A549 (cell line): ENCODE data around the gene SRGAP3. TPM values are rescaled to one million over a fixed set of nuclear protein-coding genes. Genes with fewer than 3 reads are reported as not detected.

ENCODE experiments used
- ATAC-seq, 2 experiments: fragments of 200-7000 bp in 1 of 2; fragments of >200 bp in 1 of 2; cut with Nextera tagmentation in 1 of 2; cut with Tn5 transposase in 1 of 2; 3 replicates each; pipeline versions ENCODE4 v1.8.0 to v1.9.1; 2018 to 2020; ENCODE audit warnings: mild to moderate bottlenecking in 1 of 2, moderate library complexity in 1 of 2
- CTCF ChIA-PET: fragments of 300-600 bp; sonication (Branson Sonifier 250); formaldehyde crosslinking; extraction: SDS; loops from one replicate; lab custom pipeline; 2021; ENCODE audit warnings: antibody characterized with exemption, inconsistent platforms; lab: Yijun Ruan, JAX
- POLR2A ChIA-PET: fragments of 350-600 bp; formaldehyde crosslinking; extraction: SDS; loops from one replicate; lab custom pipeline; 2021; ENCODE audit warnings: antibody characterized with exemption, inconsistent platforms; lab: Yijun Ruan, JAX
- DNase-seq, 2 experiments: peaks; one replicate each; pipeline versions ENCODE4 v3.0.0 to v3.0.0-alpha.2; 2011 to 2016; ENCODE audit warnings: low read depth in 1 of 2, low spot score in 1 of 2
- FAIRE-seq: peaks from 2 replicates; lab custom pipeline; 2011; peaks lifted over from hg19 to GRCh38; lab: Jason Lieb, UNC
- H3K27ac ChIP-seq, 2 experiments: fragments of >200 bp; sonication (Bioruptor Twin); formaldehyde crosslinking; 3 replicates each; pipeline ENCODE4 v1.5.1; 2016 to 2017
- H3K4me1 ChIP-seq: fragments of >200 bp; sonication (Bioruptor Twin); formaldehyde crosslinking; 3 replicates; pipeline ENCODE4 v1.6.1; 2016
- H3K4me2 ChIP-seq: fragments of >200 bp; sonication (Bioruptor Twin); formaldehyde crosslinking; 3 replicates; pipeline ENCODE4 v1.6.1; 2016
- H3K4me3 ChIP-seq: fragments of >200 bp; sonication (Bioruptor Twin); formaldehyde crosslinking; 3 replicates; pipeline ENCODE4 v1.5.1; 2016
- H3K9me3 ChIP-seq: fragments of >200 bp; sonication (Bioruptor Twin); formaldehyde crosslinking; 3 replicates; pipeline ENCODE4 v1.6.1; 2016
- BHLHE40 ChIP-seq: IDR thresholded peaks from 2 replicates; pipeline ENCODE4 v1.6.1; 2012; ENCODE audit warnings: low read depth, low read length, inconsistent platforms
- CBX8 ChIP-seq: fragments of 200-600 bp; sonication (generic); IDR thresholded peaks from 2 replicates; pipeline ENCODE4 v1.6.1; 2016
- EHMT2 ChIP-seq: fragments of 200-600 bp; sonication (generic); IDR thresholded peaks from 2 replicates; pipeline ENCODE4 v1.6.1; 2016; ENCODE audit warnings: antibody characterized with exemption, low read depth, mild to moderate bottlenecking, moderate library complexity
- EP300 ChIP-seq, 2 experiments: fragments of >200 bp; sonication (Bioruptor Twin); formaldehyde crosslinking; IDR thresholded peaks; 2 replicates in 1 of 2; 3 replicates in 1 of 2; pipeline ENCODE4 v1.6.1; 2016 to 2017
- GATA3 ChIP-seq: IDR thresholded peaks from 2 replicates; pipeline ENCODE4 v1.6.1; 2012; ENCODE audit warnings: borderline replicate concordance
- HDAC2 ChIP-seq: fragments of 200-600 bp; sonication (generic); IDR thresholded peaks from 2 replicates; pipeline ENCODE4 v1.6.1; 2016
- HOXA7 ChIP-seq: fragments of 250-450 bp; sonication (Bioruptor Pico); IDR thresholded peaks from 2 replicates; pipeline ENCODE4 v1.5.0; 2020; ENCODE audit warnings: mild to moderate bottlenecking, moderate library complexity
- JUN ChIP-seq, 2 experiments: fragments of >200 bp; sonication (Bioruptor Twin); formaldehyde crosslinking; IDR thresholded peaks; 2 replicates in 1 of 2; 3 replicates in 1 of 2; pipeline ENCODE4 v1.6.1; 2016 to 2017
- MAZ ChIP-seq: fragments of 150-350 bp; IDR thresholded peaks from 2 replicates; pipeline ENCODE4 v1.6.1; 2014; ENCODE audit warnings: antibody characterized with exemption, low read depth, low read length, borderline replicate concordance
- NPAS2 ChIP-seq: fragments of 250-450 bp; sonication (Bioruptor Pico); IDR thresholded peaks from 2 replicates; pipeline ENCODE4 v1.8.0; 2022; ENCODE audit warnings: mild to moderate bottlenecking, moderate library complexity, borderline replicate concordance
- POLR2A ChIP-seq: IDR thresholded peaks from 2 replicates; pipeline ENCODE4 v1.6.1; 2012; ENCODE audit warnings: mild to moderate bottlenecking, low read length
- RARB ChIP-seq: fragments of 250-450 bp; sonication (Bioruptor Pico); IDR thresholded peaks from 2 replicates; pipeline ENCODE4 v1.8.0; 2021; ENCODE audit warnings: mild to moderate bottlenecking, moderate library complexity
- RFX5 ChIP-seq: fragments of 450-650 bp; IDR thresholded peaks from 2 replicates; pipeline ENCODE4 v1.7.1; 2014; ENCODE audit warnings: antibody characterized with exemption, mild to moderate bottlenecking, moderate library complexity
- RNF2 ChIP-seq: fragments of 200-600 bp; sonication (generic); IDR thresholded peaks from 2 replicates; pipeline ENCODE4 v1.6.1; 2016; ENCODE audit warnings: low read depth, mild to moderate bottlenecking, antibody characterized with exemption, moderate library complexity, borderline replicate concordance
- SMC3 ChIP-seq: fragments of >200 bp; sonication (Bioruptor Twin); formaldehyde crosslinking; IDR thresholded peaks from 3 replicates; pipeline ENCODE4 v1.6.1; 2018; ENCODE audit warnings: inconsistent platforms
- TFCP2L1 ChIP-seq: fragments of 250-450 bp; sonication (Bioruptor Pico); IDR thresholded peaks from 2 replicates; pipeline ENCODE4 v1.5.0; 2021; ENCODE audit warnings: mild to moderate bottlenecking
- ZC3H11A ChIP-seq: fragments of 450-650 bp; IDR thresholded peaks from 2 replicates; pipeline ENCODE4 v1.6.1; 2014; ENCODE audit warnings: antibody characterized with exemption, mild to moderate bottlenecking
- ZFP36 ChIP-seq: fragments of 450-650 bp; IDR thresholded peaks from 2 replicates; pipeline ENCODE4 v1.6.1; 2014; ENCODE audit warnings: borderline replicate concordance; ENCODE audit not compliant: partially characterized antibody
- ZSCAN20 ChIP-seq: fragments of 250-450 bp; sonication (Bioruptor Pico); IDR thresholded peaks from 2 replicates; pipeline ENCODE4 v1.8.0; 2022; ENCODE audit warnings: mild to moderate bottlenecking, moderate library complexity
- WGBS: methylation state at CpG from one replicate; pipeline ENCODE4 v1.1.6; 2017; ENCODE audit errors: missing lambda C conversion rate; 5-methylcytosine and 5-hydroxymethylcytosine counted together
- polyA plus RNA-seq, 4 experiments: library from polyadenylated mRNA; depleted of rRNA in 3 of 4; stranded (reverse); fragments of >200 nt; fragmentation: RNase III in 1 of 4; extraction: RNeasy Plus Mini Kit Qiagen cat#74134 plus additional on column Dnase treatment in 1 of 4; gene quantifications; 2 replicates in 3 of 4; 3 replicates in 1 of 4; pipeline ENCODE4 v1.2.3, GENCODE V29; 2011 to 2017
- TF ChIP-seq, protein P1 (sequence below): fragments of >200 bp; sonication (Bioruptor Twin); formaldehyde crosslinking; IDR thresholded peaks from 3 replicates; pipeline ENCODE4 v1.6.1; 2016
- TF ChIP-seq, protein P2 (sequence below): IDR thresholded peaks from 2 replicates; pipeline ENCODE4 v1.6.1; 2012; ENCODE audit warnings: low read depth, borderline replicate concordance
- TF ChIP-seq, protein P3 (sequence below): fragments of 250-450 bp; sonication (Bioruptor Pico); IDR thresholded peaks from 2 replicates; pipeline ENCODE4 v1.5.0; 2021; ENCODE audit warnings: mild to moderate bottlenecking, moderate library complexity, borderline replicate concordance

The SRGAP3 gene
- polyA plus RNA-seq, 2 of the 4 experiments (the other 2 are of a cell fraction): 1.6 to 2.5 TPM

DNA sequence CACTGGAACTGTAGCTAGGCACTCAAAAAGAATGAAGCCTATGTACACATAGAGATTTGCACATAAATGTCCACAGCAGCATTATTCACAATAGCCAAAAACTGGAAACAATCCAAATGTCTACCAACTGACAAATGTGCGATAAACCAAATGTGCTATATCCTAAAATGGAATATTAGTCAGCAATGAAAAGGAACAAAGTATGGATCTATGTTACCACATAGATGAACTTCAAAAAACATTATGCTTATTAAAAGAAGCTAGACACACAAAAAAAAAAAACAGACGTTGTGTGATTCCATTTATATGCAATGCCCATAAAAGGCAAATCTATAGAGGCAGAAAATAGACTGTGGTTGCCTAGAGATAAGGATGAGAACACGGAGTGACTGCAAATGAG lies 39.7 kb downstream of the SRGAP3 start:
- Histone ChIP-seq H3K27ac (no peak overlapping the region), H3K4me2 (no peak overlapping the region), H3K9me3 (no peaks in the 10 kb centered on the region), H3K4me1 (no peaks in the 10 kb centered on the region), H3K4me3 (no peak overlapping the region)
- no peak for DNase-seq
- POLR2A ChIA-PET: no interaction called here
- TF ChIP-seq JUN (IDR thresholded peaks at IDR 0.05) (no peak), ZFP36 (no peak)
- TF ChIP-seq, protein P1, sequence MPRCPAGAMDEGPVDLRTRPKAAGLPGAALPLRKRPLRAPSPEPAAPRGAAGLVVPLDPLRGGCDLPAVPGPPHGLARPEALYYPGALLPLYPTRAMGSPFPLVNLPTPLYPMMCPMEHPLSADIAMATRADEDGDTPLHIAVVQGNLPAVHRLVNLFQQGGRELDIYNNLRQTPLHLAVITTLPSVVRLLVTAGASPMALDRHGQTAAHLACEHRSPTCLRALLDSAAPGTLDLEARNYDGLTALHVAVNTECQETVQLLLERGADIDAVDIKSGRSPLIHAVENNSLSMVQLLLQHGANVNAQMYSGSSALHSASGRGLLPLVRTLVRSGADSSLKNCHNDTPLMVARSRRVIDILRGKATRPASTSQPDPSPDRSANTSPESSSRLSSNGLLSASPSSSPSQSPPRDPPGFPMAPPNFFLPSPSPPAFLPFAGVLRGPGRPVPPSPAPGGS: no peak
- FAIRE-seq: no peak
- CTCF ChIA-PET: no interaction called here
- WGBS: 45% methylated on average over 3 of the region's 3 CpGs
- no peak for ATAC-seq

DNA sequence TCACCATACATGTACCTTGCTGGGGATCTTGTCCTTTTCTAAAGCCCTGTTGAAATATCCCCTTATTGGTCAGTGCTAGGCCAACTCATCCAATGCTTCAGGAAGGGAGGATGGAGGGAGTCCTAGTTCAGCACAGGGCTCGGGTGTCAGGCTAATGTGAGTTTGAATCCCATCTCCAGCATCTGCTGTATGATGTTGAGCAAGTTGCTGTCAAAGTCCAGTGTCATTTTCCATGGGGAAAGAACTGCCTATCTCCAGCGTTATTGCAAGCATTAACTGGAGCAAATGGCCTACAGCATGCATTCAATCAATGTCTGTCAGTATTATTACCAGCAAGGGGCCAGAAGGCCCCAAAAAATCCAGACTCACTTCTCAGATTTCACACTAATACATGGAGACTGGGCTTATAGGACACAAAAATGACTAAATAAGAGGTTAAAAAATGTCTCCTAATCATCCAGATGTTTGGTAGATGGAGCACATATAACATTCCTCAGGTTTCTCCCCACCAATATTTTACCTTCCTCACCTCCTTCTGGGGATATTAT lies 40.8 kb downstream of the SRGAP3 start:
- Histone ChIP-seq H3K4me3 (no peak overlapping the region), H3K4me1 (no peaks in the 10 kb centered on the region), H3K4me2 (no peak overlapping the region), H3K9me3 (no peaks in the 10 kb centered on the region)
- DNase-seq: no peak
- POLR2A ChIA-PET: no interaction called here
- TF ChIP-seq ZC3H11A (no peak), HOXA7 (no peak), GATA3 (no peak), TFCP2L1 (no peak), EHMT2 (no peak), HDAC2 (no peak), RFX5 (no peak), SMC3 (no peak), MAZ (no peak)
- TF ChIP-seq, protein P2, sequence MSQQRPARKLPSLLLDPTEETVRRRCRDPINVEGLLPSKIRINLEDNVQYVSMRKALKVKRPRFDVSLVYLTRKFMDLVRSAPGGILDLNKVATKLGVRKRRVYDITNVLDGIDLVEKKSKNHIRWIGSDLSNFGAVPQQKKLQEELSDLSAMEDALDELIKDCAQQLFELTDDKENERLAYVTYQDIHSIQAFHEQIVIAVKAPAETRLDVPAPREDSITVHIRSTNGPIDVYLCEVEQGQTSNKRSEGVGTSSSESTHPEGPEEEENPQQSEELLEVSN: no peak
- TF ChIP-seq, all 56 proteins: peak for 0
- ATAC-seq (no peak), FAIRE-seq (no peak)
- no peak overlapping the region for H3K27ac ChIP-seq
- CTCF ChIA-PET: no interaction called here
- 34% methylated on average over 2 of the region's 2 CpGs for WGBS

DNA sequence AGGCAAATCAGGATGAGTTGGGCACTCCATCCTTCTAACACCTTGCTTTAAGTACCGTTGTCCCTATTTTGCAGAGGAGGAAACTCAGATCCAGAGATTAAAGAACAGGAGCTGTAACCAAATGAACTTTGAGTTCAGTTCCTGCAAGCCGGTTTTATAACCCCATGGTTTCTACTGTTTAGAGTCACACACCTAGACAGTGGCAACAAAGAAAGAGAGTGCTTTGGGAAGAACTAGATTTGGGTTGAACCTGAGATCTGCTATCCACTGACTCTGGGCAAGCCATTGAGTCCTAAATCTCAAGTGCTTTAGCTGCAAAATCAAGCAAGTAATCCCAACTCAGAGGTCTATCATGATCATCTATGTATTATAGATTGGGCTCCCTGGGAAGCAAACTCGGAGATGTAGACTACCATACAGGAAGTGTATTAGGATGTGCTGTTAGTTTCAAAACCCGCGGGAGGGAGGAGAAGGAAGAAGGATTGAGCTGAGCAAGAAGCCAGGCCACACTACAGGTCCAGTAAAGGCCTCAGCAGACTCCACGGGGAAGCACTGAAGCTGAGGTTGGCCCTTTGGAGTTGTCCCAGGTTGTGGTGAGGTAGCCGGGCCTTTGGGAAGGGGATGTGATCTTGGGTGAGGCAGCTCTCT lies 42.2 kb downstream of the SRGAP3 start:
- ChIA-PET POLR2A (no interaction called here), CTCF (interaction anchor here (1.0 to 1.2 kb wide), 2 partner anchors 22 to 236 kb away, joined by 3 read pairs; no protein-coding TSS in a partner anchor)
- Histone ChIP-seq H3K4me3 (no peak overlapping the region), H3K27ac (no peak overlapping the region), H3K9me3 (no peaks in the 10 kb centered on the region), H3K4me2 (no peak overlapping the region), H3K4me1 (no peaks in the 10 kb centered on the region)
- no peak for FAIRE-seq
- DNase-seq: no peak
- 77% methylated on average over 7 of the region's 7 CpGs for WGBS
- ATAC-seq: no peak
- TF ChIP-seq EP300 (IDR thresholded peaks at IDR 0.05) (no peak), POLR2A (no peak), NPAS2 (CRISPR knock-in tag) (no peak), ZSCAN20 (CRISPR knock-in tag) (no peak), RARB (CRISPR knock-in tag) (no peak), CBX8 (no peak), BHLHE40 (no peak), RNF2 (no peak)
- TF ChIP-seq, protein P3, sequence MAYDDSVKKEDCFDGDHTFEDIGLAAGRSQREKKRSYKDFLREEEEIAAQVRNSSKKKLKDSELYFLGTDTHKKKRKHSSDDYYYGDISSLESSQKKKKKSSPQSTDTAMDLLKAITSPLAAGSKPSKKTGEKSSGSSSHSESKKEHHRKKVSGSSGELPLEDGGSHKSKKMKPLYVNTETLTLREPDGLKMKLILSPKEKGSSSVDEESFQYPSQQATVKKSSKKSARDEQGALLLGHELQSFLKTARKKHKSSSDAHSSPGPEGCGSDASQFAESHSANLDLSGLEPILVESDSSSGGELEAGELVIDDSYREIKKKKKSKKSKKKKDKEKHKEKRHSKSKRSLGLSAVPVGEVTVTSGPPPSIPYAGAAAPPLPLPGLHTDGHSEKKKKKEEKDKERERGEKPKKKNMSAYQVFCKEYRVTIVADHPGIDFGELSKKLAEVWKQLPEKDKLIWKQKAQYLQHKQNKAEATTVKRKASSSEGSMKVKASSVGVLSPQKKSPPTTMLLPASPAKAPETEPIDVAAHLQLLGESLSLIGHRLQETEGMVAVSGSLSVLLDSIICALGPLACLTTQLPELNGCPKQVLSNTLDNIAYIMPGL (CRISPR knock-in tag): no peak
